Tibial artery (tissue), 4 donors: ENCODE results near the gene STK10.

Experiments used
- DNase-seq, 2 donors: peaks; one replicate each; pipeline ENCODE4 v3.0.0-alpha.2; 2019
- H3K27ac ChIP-seq, 2 donors: fragments of 200-600 bp; sonication (generic) in 1 of 2; 1 replicate in 1 of 2; 2 replicates in 1 of 2; pipeline ENCODE4 v1.5.1; 2018 to 2019; ENCODE audit warnings: mild to moderate bottlenecking in 1 of 2
- H3K27me3 ChIP-seq, 2 donors: fragments of 200-600 bp; sonication (generic) in 1 of 2; one replicate each; pipeline versions ENCODE4 v1.5.1 to v1.6.0; 2016 to 2019
- H3K36me3 ChIP-seq, 3 donors: fragments of 200-600 bp; sonication (generic) in 2 of 3; one replicate each; pipeline ENCODE4 v1.5.1; 2016 to 2019; ENCODE audit warnings: mild to moderate bottlenecking in 2 of 3
- H3K4me1 ChIP-seq, 4 donors: fragments of 200-600 bp; sonication (generic) in 2 of 4; 1 replicate in 3 of 4; 2 replicates in 1 of 4; pipeline ENCODE4 v1.5.1; 2016 to 2019
- H3K4me3 ChIP-seq, 2 donors: fragments of 200-600 bp; sonication (generic) in 1 of 2; 1 replicate in 1 of 2; 2 replicates in 1 of 2; pipeline ENCODE4 v1.5.1; 2018 to 2019; ENCODE audit warnings: mild to moderate bottlenecking in 2 of 2
- H3K9me3 ChIP-seq, 3 donors: fragments of 200-600 bp; sonication (generic) in 1 of 3; one replicate each; pipeline ENCODE4 v1.5.1; 2016 to 2019
- CTCF ChIP-seq, 2 experiments: fragments of 200-600 bp in 1 of 2; fragments of 450-650 bp in 1 of 2; IDR thresholded peaks; one replicate each; pipeline ENCODE4 v1.5.1; 2017 to 2019; ENCODE audit warnings: antibody characterized with exemption in 2 of 2, mild to moderate bottlenecking in 1 of 2, moderate library complexity in 1 of 2
- intact Hi-C: fragments of 100-400 bp; cut with DNase I; formaldehyde crosslinking; loops from one replicate; pipeline ENCODE4 v1.15.0; 2023; ENCODE audit warnings: low total_unique reads

Gene STK10

DNA sequence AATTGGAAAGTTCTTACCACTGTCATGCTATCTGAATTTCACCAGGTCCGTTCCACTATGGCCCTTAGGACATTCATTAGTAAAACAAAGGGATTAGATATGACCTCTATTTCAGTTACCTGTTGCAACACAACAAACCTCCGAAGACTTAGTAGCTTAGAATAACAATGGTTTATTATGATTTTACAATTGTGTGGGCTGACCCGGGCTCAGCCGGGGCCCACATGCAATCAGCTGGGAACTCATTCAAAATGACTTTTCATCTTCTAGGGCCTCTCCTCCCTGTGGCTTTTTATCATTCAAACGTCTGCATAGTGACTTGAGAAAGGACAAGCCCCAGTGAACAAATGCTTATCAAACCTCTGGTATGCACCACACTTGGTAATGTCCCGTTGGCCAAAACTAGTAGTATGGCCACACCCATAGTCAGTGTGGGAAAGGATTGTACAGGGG is 179.3 kb downstream of the STK10 start:
- Histone ChIP-seq H3K27me3 (no peaks in the 10 kb centered on the region), H3K27ac (no peak overlapping the region), H3K4me3 (no peak overlapping the region), H3K4me1 (peaks cover 0 to 26% (median 22%) of the 10 kb centered on the region in 4 donors), H3K9me3 (no peaks in the 10 kb centered on the region), H3K36me3 (no peaks in the 10 kb centered on the region)
- intact Hi-C loops: loop anchor here (10.0 kb wide), 1 partner anchor 276 kb away; the partner anchor contains the start of gene UBTD2
- no peak for DNase-seq
- TF ChIP-seq CTCF (IDR thresholded peaks at IDR 0.05): no peak

GRCh38 chr5:172008111-172008455 is 179.9 kb downstream of the STK10 start:
- Histone ChIP-seq H3K4me3 (no peak overlapping the region), H3K9me3 (no peaks in the 10 kb centered on the region), H3K27ac (no peak overlapping the region), H3K27me3 (no peaks in the 10 kb centered on the region), H3K4me1 (peaks cover 0 to 32% (median 27%) of the 10 kb centered on the region in 4 donors), H3K36me3 (no peaks in the 10 kb centered on the region)
- DNase-seq: no peak
- no peak for TF ChIP-seq CTCF (IDR thresholded peaks at IDR 0.05)
- intact Hi-C loops: loop anchor here (10.0 kb wide), 1 partner anchor 277 kb away; the partner anchor contains the start of gene UBTD2

- DNase-seq: no peak
- H3K36me3 ChIP-seq: no peaks in the 10 kb centered on the region
- intact Hi-C loops: loop anchor here (10.0 kb wide), 1 partner anchor 277 kb away; the partner anchor contains the start of gene UBTD2
- no peaks in the 10 kb centered on the region for H3K9me3 ChIP-seq
- H3K4me3 ChIP-seq: peak overlapping the region; percentile 92 to 97
- no peak for TF ChIP-seq CTCF (IDR thresholded peaks at IDR 0.05)
- no peaks in the 10 kb centered on the region for H3K27me3 ChIP-seq
- H3K27ac ChIP-seq: peak overlapping the region; percentile 98
- peaks cover 0 to 37% (median 32%) of the 10 kb centered on the region in 4 donors for H3K4me1 ChIP-seq
Observed at GRCh38 chr5:172007175-172008110, 180.6 kb downstream of the STK10 start.

DNA sequence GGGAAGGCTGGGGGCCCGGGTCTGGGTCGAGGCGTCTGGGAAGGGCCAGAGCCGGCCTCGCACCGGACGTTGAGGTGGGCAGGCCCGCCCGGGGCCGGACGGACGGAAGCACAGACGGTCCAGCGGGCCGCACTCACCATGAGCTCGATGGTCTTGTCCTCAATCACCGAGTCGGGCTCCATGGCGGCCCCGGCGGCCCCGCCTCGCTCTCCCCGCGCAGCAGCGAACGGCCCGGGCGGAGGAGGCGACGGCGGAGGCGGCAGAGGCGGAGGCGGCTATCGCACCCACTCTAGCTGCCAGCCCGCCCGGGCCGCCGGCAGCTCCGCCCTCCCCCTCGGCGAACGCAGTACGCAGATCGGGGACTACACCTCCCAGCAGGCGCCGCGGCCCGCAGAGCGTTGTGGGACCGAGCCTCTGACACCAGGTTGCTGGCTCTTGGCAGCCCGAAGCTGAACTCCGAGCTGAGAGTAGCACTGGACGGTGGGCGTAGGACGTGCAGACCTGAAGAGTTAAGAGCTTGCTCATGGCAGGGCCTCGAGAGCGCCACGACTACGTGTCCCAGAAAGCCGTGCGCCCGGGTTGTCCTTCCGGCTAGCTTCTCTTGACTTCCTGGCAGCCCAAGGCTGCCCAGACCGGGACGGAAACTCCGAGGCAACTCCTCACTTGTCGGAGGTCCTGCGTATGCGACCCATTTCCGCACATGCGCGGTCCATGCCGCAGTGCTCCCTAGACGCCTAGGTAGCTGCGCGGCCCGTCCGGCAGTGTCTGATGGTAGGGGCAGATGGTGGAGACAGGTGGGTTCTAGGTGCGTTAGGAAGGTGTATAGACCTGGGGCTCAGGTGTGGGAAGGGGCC is 181.5 kb downstream of the STK10 start, which contains the start of gene FBXW11:
Gene FBXW11 (minus strand): TSS at position 318 of the 854 bp plus-strand sequence. CDS start 136 bp downstream, at position 182.
- peak within 1 kb of the TSS; percentile 92 to 97 for H3K4me3 ChIP-seq
- no peak for TF ChIP-seq CTCF (IDR thresholded peaks at IDR 0.05)
- intact Hi-C loops: loop anchor here (10.0 kb wide), 1 partner anchor 278 kb away; the partner anchor contains the start of gene UBTD2
- H3K9me3 ChIP-seq: no peaks in the 10 kb centered on the region
- peak; percentile 97 for DNase-seq
- no peaks in the 10 kb centered on the region for H3K27me3 ChIP-seq
- peak within 1 kb of the TSS; percentile 98 for H3K27ac ChIP-seq
- H3K36me3 ChIP-seq: no peaks in the 10 kb centered on the region
- peaks cover 0 to 46% (median 36%) of the 10 kb centered on the region in 4 donors for H3K4me1 ChIP-seq

DNA sequence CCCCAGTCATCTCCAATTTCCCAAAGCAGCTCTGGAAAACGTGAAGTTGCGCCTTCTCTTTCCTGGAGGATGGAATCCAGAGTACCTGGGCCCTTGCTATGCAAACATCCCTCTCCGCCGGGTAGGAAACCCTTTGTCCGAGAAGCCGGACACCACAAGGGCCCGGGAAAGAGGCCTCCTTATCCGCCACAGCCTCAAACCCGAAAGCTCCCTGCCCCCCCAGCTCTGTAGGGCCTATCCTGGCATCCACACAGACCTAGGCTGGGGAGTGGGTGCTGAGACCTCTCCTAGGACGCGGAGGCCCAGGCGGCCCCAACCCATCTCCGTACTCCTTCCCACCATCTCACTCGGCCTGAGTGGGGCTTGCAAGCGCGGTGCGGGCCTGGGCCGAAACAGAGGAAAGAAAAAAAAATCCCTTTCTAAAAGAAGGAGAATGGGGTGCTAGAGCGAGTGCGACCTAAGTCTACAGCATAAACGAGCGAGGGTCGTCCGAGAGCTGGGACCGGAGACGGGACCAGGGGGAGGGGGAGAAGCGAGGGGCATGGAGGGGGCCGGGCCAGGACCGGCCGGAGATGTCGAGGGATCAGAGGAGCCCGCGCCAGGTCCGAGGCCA is 182.2 kb downstream of the STK10 start:
- peaks cover 0 to 53% (median 40%) of the 10 kb centered on the region in 4 donors for H3K4me1 ChIP-seq
- intact Hi-C loops: loop anchor here (10.0 kb wide), 1 partner anchor 279 kb away; the partner anchor contains the start of gene UBTD2
- no peak for TF ChIP-seq CTCF (IDR thresholded peaks at IDR 0.05)
- H3K27me3 ChIP-seq: no peaks in the 10 kb centered on the region
- DNase-seq: peak; percentile 21 to 68
- H3K4me3 ChIP-seq: peak overlapping the region; percentile 92 to 97
- H3K9me3 ChIP-seq: no peaks in the 10 kb centered on the region
- no peaks in the 10 kb centered on the region for H3K36me3 ChIP-seq
- peak overlapping the region; percentile 98 for H3K27ac ChIP-seq
